Upper lobe of left lung (tissue), 4 donors: ENCODE measurements around the gene SLC25A42.
A peak's percentile ranks its signal among the peaks of the same experiment; 100 is the strongest.

Experiments used
- CTCF ChIP-seq, 6 experiments: fragments of 450-650 bp in 4 of 6; fragments of 200-600 bp in 2 of 6; sonication (generic) in 2 of 6; IDR thresholded peaks; one replicate each; pipeline ENCODE4 v1.5.1; 2016 to 2019; ENCODE audit warnings: antibody characterized with exemption in 6 of 6
- POLR2AphosphoS5 ChIP-seq, 2 donors: sonication (generic); formaldehyde crosslinking; IDR thresholded peaks; one replicate each; pipeline ENCODE4 v1.5.1; 2017; ENCODE audit warnings: antibody characterized with exemption in 2 of 2

GRCh38 chr19:19115954-19116353 lies 52.2 kb downstream of the SLC25A42 start:
- TF ChIP-seq CTCF (IDR thresholded peaks at IDR 0.05) (peak in 5 of 6 experiments; percentile 33 to 56 (median 41)), POLR2AphosphoS5 (IDR thresholded peaks at IDR 0.05) (no peak)
